SU-DHL-6 (cell line): ENCODE results near the gene CUX1.

Source experiments
- H2AFZ ChIP-seq: fragments of 200-600 bp; sonication (generic); 2 replicates; pipeline ENCODE4 v1.6.1; 2014; ENCODE audit warnings: low read depth, mild to moderate bottlenecking, moderate library complexity, mixed read lengths, antibody characterized with exemption, low read length; ENCODE audit not compliant: severe bottlenecking
- H3F3A ChIP-seq: fragments of 200-600 bp; shearing (Covaris generic); 2 replicates; pipeline ENCODE4 v1.6.0; 2016; ENCODE audit warnings: antibody characterized with exemption, mild to moderate bottlenecking; ENCODE audit not compliant: insufficient read depth
- H3K27ac ChIP-seq: fragments of 200-600 bp; sonication (generic); 2 replicates; pipeline ENCODE4 v1.5.1; 2016; ENCODE audit warnings: low read depth, mild to moderate bottlenecking, low read length, moderate library complexity, mixed read lengths
- H3K27me3 ChIP-seq: fragments of 200-600 bp; sonication (generic), shearing (Covaris generic); 2 replicates; pipeline ENCODE4 v1.6.0; 2014; ENCODE audit warnings: mild to moderate bottlenecking, low read length
- H3K36me3 ChIP-seq: fragments of 200-600 bp; sonication (generic); 2 replicates; pipeline ENCODE4 v1.6.1; 2014; ENCODE audit warnings: mild to moderate bottlenecking, low read length, mixed read lengths
- H3K4me2 ChIP-seq: fragments of 300-600, 200-600 bp; shearing (Covaris generic), sonication (generic); 2 replicates; pipeline ENCODE4 v1.6.0; 2014; ENCODE audit warnings: low read length, low read depth, mild to moderate bottlenecking; ENCODE audit not compliant: poor library complexity, severe bottlenecking
- H3K4me3 ChIP-seq: fragments of 200-600 bp; sonication (generic); 2 replicates; pipeline ENCODE4 v1.5.1; 2014; ENCODE audit warnings: antibody characterized with exemption, low read length, mild to moderate bottlenecking, mixed read lengths; ENCODE audit not compliant: insufficient read depth, poor library complexity, severe bottlenecking
- H3K79me2 ChIP-seq: fragments of 200-600 bp; sonication (generic); 2 replicates; pipeline ENCODE4 v1.6.1; 2014; ENCODE audit warnings: mild to moderate bottlenecking, low read length, moderate library complexity; ENCODE audit not compliant: insufficient read depth
- H3K9ac ChIP-seq: fragments of 200-600 bp; sonication (generic); 2 replicates; pipeline ENCODE4 v1.7.0; 2014; ENCODE audit warnings: mild to moderate bottlenecking, low read length
- H3K9me2 ChIP-seq: fragments of 200-600 bp; sonication (generic); replicated peaks from 2 replicates; pipeline ENCODE4 v1.6.1; 2014; ENCODE audit warnings: low read length; ENCODE audit not compliant: insufficient read depth
- H3K9me3 ChIP-seq: fragments of 200-600 bp; sonication (generic); 2 replicates; pipeline ENCODE4 v1.6.1; 2014; ENCODE audit warnings: low read length, mixed read lengths; ENCODE audit not compliant: insufficient read depth
- H4K20me1 ChIP-seq: fragments of 200-600 bp; sonication (generic); 2 replicates; pipeline ENCODE4 v1.6.1; 2014; ENCODE audit warnings: low read depth, mild to moderate bottlenecking, antibody characterized with exemption, low read length, moderate library complexity, mixed read lengths
- EZH2phosphoT487 ChIP-seq: fragments of 200-600 bp; sonication (generic), shearing (Covaris generic); conservative IDR thresholded peaks from 2 replicates; pipeline ENCODE4 v1.6.1; 2018; ENCODE audit warnings: mild to moderate bottlenecking, antibody characterized with exemption, low read length, moderate library complexity, mixed read lengths
- TF ChIP-seq, protein P1 (sequence below): fragments of 200-600 bp; sonication (generic); IDR thresholded peaks from one replicate; pipeline ENCODE4 v1.5.1; 2017; ENCODE audit warnings: antibody characterized with exemption, mild to moderate bottlenecking, low read length, moderate library complexity; ENCODE audit not compliant: insufficient read depth, poor library complexity, severe bottlenecking

The CUX1 gene

DNA sequence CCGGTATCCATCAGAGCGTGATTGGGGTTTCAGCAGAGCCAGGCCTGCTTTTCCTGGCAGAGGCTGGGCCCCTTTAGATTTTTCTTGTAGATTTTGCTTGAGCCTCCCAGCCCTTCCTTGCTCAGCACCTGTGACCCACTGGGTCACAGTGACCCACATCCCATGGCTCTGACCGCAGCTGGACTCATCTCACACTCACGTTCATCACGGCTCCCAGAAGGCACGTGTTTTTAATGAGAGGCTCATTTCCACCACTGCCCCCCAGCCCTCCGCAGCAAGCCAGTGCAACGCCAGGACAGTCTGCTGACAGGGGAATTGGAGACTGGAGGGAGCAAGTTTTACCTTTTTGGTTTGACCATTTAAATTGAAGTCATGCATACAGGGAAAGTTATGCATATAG is 155.7 kb downstream of the CUX1 start:
- Histone ChIP-seq H3K36me3 (peaks cover 3% of the 10 kb centered on the region; the same call in 1 of the 2 replicates), H3K4me3 (no peak overlapping the region), H3K9ac (no peak overlapping the region), H3K9me2 (no peaks in the 10 kb centered on the region), H3F3A (peaks cover 55% of the 10 kb centered on the region), H3K27ac (peak overlapping the region; percentile 10; the same call in 1 of the 2 replicates), H3K4me2 (no peak overlapping the region), H3K79me2 (peaks cover 98% of the 10 kb centered on the region), H4K20me1 (no peaks in the 10 kb centered on the region), H2AFZ (no peak overlapping the region), H3K27me3 (no peaks in the 10 kb centered on the region), H3K9me3 (no peaks in the 10 kb centered on the region)
- TF ChIP-seq, protein P1, sequence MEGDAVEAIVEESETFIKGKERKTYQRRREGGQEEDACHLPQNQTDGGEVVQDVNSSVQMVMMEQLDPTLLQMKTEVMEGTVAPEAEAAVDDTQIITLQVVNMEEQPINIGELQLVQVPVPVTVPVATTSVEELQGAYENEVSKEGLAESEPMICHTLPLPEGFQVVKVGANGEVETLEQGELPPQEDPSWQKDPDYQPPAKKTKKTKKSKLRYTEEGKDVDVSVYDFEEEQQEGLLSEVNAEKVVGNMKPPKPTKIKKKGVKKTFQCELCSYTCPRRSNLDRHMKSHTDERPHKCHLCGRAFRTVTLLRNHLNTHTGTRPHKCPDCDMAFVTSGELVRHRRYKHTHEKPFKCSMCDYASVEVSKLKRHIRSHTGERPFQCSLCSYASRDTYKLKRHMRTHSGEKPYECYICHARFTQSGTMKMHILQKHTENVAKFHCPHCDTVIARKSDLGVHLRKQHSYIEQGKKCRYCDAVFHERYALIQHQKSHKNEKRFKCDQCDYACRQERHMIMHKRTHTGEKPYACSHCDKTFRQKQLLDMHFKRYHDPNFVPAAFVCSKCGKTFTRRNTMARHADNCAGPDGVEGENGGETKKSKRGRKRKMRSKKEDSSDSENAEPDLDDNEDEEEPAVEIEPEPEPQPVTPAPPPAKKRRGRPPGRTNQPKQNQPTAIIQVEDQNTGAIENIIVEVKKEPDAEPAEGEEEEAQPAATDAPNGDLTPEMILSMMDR: no peak
- TF ChIP-seq EZH2phosphoT487: no peak

DNA sequence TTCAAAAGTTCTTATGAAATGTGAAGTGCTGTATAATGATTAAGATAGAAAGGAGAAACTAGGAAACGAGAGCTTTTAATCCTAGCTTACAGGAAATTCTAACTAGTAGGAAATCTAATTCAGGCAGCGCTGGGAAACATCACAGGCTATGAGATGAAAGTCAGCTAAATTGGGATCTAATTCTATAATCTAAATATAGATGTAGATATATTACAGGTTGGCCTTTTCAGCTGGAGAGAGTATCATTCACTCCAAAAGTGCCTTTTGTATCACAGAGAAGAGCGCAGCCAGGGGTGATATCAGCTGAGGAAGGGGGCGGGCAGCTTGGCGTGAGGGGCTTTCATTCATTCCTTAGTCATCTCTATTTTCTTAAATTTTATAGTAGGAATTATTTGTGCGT is 157.0 kb downstream of the CUX1 start:
- no peak for TF ChIP-seq EZH2phosphoT487
- TF ChIP-seq, protein P1: no peak
- Histone ChIP-seq H3K27ac (peak overlapping the region; percentile 33), H3F3A (peaks cover 53% of the 10 kb centered on the region), H4K20me1 (no peaks in the 10 kb centered on the region), H3K36me3 (peaks cover 3% of the 10 kb centered on the region; the same call in 1 of the 2 replicates), H3K4me2 (peak overlapping the region; percentile 5), H3K9ac (no peak overlapping the region), H3K27me3 (no peaks in the 10 kb centered on the region), H3K9me2 (no peaks in the 10 kb centered on the region), H2AFZ (no peak overlapping the region), H3K79me2 (peaks cover 98% of the 10 kb centered on the region), H3K9me3 (no peaks in the 10 kb centered on the region), H3K4me3 (no peak overlapping the region)

DNA sequence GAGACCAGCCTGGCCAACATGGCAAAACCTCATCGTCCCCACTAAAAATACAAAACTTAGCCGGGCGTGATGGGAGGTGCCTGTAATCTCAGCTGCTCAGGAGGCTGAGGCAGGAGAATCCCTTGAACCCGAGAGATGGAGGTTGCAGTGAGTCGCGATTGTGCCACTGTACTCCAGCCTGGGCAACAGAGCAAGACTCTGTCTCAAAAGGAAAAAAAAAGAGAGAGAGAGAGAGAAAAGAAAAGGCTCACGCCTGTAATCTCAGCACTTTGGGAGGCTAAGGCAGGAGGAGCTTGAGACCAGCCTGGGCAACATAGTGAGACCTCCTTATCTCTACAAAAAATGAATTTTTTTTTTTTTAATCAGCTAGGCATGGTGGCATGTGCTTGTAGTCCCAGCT is 157.6 kb downstream of the CUX1 start:
- Histone ChIP-seq H3K79me2 (peaks cover 98% of the 10 kb centered on the region), H3K27ac (peak overlapping the region; percentile 33)

More for the DNA sequence above, 157.6 kb downstream of the CUX1 start:
- TF ChIP-seq, protein P1: no peak
- no peak for TF ChIP-seq EZH2phosphoT487
- Histone ChIP-seq H3K4me2 (peak overlapping the region; percentile 5), H3K9ac (0 out of 2 replicates have a peak overlapping the region, but pooled peaks have one; percentile 8), H3K9me2 (no peaks in the 10 kb centered on the region), H4K20me1 (no peaks in the 10 kb centered on the region), H2AFZ (no peak overlapping the region), H3K4me3 (no peak overlapping the region), H3F3A (peaks cover 51% of the 10 kb centered on the region), H3K36me3 (peaks cover 3% of the 10 kb centered on the region; the same call in 1 of the 2 replicates), H3K9me3 (no peaks in the 10 kb centered on the region), H3K27me3 (no peaks in the 10 kb centered on the region)
